A549 (cell line): ENCODE results near the gene CELF6.

ENCODE experiments used
- MAZ ChIP-seq: fragments of 150-350 bp; IDR thresholded peaks from 2 replicates; pipeline ENCODE4 v1.6.1; 2014; ENCODE audit warnings: antibody characterized with exemption, low read depth, low read length, borderline replicate concordance
- POLR2A ChIP-seq: IDR thresholded peaks from 2 replicates; pipeline ENCODE4 v1.6.1; 2012; ENCODE audit warnings: mild to moderate bottlenecking, low read length
- POLR2AphosphoS2 ChIP-seq: conservative IDR thresholded peaks from 2 replicates; pipeline ENCODE4 v1.6.1; 2012; ENCODE audit warnings: low read length, improper control_type of control experiment, inconsistent platforms
- RAD21 ChIP-seq, 2 experiments: fragments of >200 bp in 1 of 2; sonication (Bioruptor Twin) in 1 of 2; formaldehyde crosslinking in 1 of 2; IDR thresholded peaks in 1 of 2; conservative IDR thresholded peaks in 1 of 2; 2 replicates in 1 of 2; 3 replicates in 1 of 2; pipeline ENCODE4 v1.6.1; 2012 to 2018; ENCODE audit warnings: inconsistent platforms in 1 of 2
- SREBF2 ChIP-seq: fragments of 450-650 bp; IDR thresholded peaks from 2 replicates; pipeline ENCODE4 v1.6.1; 2014; ENCODE audit warnings: mild to moderate bottlenecking, moderate library complexity
- USF2 ChIP-seq: fragments of 450-650 bp; IDR thresholded peaks from 2 replicates; pipeline ENCODE4 v1.6.1; 2014; ENCODE audit warnings: antibody characterized with exemption
- TF ChIP-seq, protein P1 (sequence below): fragments of >200 bp; sonication (Bioruptor Twin); formaldehyde crosslinking; IDR thresholded peaks from 3 replicates; pipeline ENCODE4 v1.5.1; 2016

GRCh38 chr15:72354496-72354895 lies 34.5 kb upstream of the CELF6 start:
- TF ChIP-seq RAD21 (conservative IDR thresholded peaks at IDR 0.05 in 1 of 2, IDR thresholded peaks at IDR 0.05 in 1 of 2) (no peak), SREBF2 (no peak), POLR2AphosphoS2 (no peak), MAZ (no peak), POLR2A (no peak), USF2 (no peak)
- TF ChIP-seq, protein P1, sequence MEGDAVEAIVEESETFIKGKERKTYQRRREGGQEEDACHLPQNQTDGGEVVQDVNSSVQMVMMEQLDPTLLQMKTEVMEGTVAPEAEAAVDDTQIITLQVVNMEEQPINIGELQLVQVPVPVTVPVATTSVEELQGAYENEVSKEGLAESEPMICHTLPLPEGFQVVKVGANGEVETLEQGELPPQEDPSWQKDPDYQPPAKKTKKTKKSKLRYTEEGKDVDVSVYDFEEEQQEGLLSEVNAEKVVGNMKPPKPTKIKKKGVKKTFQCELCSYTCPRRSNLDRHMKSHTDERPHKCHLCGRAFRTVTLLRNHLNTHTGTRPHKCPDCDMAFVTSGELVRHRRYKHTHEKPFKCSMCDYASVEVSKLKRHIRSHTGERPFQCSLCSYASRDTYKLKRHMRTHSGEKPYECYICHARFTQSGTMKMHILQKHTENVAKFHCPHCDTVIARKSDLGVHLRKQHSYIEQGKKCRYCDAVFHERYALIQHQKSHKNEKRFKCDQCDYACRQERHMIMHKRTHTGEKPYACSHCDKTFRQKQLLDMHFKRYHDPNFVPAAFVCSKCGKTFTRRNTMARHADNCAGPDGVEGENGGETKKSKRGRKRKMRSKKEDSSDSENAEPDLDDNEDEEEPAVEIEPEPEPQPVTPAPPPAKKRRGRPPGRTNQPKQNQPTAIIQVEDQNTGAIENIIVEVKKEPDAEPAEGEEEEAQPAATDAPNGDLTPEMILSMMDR, result no peak
